ENCODE results near the gene CHKB.
A peak's percentile ranks its signal among the peaks of the same experiment; 100 is the strongest.

CHKB gene

DNA sequence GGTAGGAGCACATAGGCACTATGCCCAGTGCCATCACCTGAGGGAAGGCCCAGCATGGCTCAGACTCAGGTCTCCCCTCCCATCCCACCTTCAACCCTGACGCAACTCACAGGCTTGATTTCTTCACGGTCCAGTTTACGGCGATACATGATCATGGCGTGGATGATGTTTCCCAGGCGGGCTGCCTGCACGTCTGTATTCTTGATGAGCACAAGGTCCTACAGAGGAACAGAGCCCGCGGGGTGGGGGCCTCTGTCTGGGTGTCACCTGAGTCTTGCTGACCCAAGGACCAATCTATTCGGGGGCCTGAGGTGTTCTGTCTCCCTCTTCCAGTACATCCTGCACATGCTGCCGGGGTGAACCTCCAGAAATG, 8.3 kb downstream of the CHKB start:
- DNase-seq (ENCODE audit: low read depth): no peak

DNA sequence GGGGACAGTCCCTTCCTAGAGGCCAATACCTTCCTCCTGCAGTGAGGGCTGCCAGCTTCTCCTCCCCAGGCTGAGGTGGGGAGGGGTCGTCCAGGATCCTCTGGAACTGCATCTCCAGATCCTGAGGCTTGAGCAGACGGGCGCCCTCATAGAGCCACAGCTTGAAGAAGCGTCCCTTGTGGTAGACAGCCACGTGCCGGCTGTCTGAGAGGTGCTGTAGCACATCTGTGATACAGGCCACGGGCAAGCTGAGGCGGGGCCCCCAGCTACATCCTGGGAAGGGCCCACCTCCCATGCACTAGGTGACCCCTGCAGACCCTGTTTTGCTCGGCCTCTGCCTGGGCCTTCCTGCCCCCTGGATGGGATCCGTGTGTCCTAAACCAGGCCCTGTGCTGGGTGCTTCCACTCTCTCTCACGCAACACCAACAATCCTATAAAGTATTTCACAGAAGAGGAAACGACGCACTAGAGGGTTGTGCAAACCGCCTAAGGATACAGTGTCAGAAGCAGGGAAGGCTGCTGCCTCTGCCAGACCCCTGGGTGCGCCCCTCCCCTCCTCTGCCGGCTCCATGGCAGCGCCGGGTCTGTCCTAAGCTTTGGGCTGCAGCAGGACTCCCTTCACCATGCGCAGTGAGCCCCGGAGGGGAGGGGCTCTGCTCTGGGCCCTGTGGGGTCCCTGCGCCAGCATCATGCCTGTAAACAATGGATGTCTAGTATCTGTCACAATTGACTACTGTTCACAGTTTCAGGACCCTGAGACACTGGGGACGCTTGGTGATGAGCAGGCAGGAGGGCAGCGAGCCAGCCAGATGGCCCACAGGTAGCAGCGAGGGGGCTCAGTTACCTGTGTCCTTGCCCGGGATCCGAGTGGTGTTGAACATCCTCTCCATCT, 8.9 kb downstream of the CHKB start:
- no peak for DNase-seq (ENCODE audit: low read depth)

- DNase-seq (ENCODE audit: low read depth): no peak
These were observed 9.7 kb downstream of the CHKB start for GRCh38 chr22:50572965-50573364.

GRCh38 chr22:50571264-50572175, 11.1 kb downstream of the CHKB start:
- DNase-seq (ENCODE audit: low read depth): no peak

DNA sequence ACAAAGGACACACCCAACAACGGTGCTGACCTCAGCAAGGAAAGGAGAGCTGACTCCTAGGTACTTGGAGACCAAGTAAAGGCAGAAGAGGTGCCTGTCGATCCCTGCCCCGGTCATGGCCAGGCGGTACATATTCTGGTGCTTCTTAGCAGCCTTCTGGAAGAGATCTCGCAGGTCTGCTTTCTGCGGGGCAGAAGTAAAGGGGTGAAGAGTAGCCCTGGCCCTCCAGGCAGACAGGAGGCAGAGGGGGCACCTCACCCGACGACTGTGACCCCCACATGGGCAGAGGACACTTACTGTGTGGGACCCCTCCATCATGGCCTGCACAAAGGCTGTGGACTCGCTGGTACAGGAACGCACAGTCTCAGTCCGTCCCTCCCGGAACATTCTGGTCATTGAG, 11.8 kb downstream of the CHKB start:
- DNase-seq (ENCODE audit: low read depth): no peak

DNA sequence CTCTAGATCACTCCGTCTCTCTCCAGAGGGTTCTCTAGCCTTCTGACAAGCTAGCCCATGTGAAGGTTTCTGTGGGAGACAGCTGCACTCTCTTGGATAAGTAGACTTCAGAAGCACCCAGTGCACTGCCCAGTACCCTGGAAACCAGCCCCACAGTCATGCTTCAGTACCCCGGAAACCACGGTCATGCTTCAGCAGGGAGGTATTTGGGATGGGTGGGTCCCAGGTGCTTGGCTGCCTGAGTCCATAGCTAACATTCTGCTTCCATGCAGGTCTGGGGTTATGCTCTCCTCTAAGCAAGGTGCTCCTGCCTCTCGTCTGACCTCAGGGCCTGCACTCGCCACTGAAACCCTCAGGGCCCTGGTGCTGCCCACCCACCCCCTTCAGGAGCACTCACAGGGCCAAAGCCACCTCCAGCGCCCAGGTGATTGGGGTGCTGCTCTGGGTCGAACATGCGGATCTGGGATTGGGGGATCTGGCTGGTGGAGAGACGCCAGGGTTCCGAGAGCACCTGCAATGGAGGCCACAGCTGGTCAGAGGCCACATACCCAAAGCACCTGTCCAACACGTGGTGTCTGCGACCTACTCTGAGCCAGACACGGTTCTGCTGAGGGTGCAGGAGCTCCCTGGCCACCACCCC, 12.6 kb downstream of the CHKB start:
- DNase-seq (ENCODE audit: low read depth): no peak

DNA sequence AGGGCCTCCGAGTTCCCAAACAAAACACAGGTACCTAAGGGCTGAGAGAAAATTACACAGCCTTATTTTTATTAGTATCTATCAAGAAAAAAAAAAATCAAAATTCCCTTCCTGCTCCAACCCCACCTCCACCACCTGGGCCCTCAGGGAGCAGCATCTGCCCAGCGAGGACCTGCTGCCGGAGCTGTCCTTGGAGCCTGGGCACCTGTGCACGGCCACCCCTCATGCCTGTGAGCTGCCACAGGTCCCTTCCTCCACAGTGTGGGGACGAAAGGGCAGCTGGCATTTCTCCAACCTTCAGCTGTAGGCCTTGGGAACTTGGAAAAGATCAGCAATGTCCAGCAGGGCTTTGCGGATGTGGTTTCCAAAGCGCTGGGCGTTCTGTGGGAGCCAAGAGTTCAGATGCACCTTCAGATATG, 13.6 kb downstream of the CHKB start:
- DNase-seq (ENCODE audit: low read depth): no peak

GRCh38 chr22:50568626-50569025, 14.0 kb downstream of the CHKB start:
- no peak for DNase-seq (ENCODE audit: low read depth)

- no peak for DNase-seq (ENCODE audit: low read depth)
These were observed 14.9 kb downstream of the CHKB start for GRCh38 chr22:50567721-50568252.

GRCh38 chr22:50564289-50564688, 18.4 kb downstream of the CHKB start:
- DNase-seq (ENCODE audit: low read depth): no peak

- no peak for DNase-seq (ENCODE audit: low read depth)
These were observed 19.1 kb downstream of the CHKB start for GRCh38 chr22:50563413-50564160.

- peak; percentile 86 for DNase-seq (ENCODE audit: low read depth)
These were observed 19.9 kb downstream of the CHKB start, which contains the start of gene SYCE3 for GRCh38 chr22:50562523-50563412. Gene SYCE3, minus strand, starts transcription at chr22:50562919. Its CDS starts 6,514 bp downstream, at chr22:50556405.

DNA sequence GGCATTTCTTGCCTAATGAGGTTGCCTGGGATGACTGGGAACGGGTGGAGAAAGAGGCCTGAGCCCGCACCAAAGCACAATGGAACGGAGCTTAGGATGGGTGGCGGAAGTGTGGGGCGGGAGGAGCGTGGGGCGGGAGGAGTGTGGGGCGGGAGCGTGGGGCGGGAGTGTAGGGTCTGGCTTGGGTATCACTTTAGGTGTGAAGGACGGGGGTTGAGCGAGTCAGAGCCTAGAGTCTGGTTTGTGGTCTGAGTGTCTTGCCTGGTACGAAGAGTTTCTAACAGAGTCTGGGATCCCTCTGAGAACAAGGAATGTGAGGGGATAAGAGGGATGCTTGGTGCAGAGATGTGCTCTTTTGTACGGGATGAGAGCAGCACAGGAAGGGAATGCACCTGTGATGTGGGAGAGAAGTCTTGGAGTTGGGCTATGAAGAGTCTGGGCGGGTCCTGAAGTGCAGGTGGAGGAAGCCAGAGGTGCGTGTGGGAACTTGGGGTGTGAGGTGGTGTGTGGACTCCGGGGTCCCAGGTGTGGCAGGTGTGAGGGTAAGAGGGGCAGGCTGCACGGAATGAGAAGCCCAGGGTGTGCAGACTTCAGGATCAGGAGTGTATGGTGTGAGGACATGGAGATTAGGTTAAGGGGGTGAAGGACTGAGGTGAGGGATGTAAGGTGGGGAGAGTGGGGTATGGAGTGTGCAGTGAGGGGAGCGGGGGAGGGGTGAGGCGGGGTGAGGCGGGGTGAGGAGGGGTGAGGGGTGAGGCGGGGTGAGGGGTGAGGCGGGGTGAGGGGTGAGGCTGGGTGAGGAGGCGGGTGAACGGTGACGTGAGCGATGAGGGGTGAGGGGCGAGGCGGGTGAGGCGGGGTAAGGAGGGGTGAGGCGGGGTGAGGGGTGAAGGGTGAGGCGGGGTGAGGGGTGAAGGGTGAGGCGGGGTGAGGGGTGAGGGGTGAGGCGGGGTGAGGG, 21.0 kb downstream of the CHKB start:
- no peak for DNase-seq (ENCODE audit: low read depth)

DNA sequence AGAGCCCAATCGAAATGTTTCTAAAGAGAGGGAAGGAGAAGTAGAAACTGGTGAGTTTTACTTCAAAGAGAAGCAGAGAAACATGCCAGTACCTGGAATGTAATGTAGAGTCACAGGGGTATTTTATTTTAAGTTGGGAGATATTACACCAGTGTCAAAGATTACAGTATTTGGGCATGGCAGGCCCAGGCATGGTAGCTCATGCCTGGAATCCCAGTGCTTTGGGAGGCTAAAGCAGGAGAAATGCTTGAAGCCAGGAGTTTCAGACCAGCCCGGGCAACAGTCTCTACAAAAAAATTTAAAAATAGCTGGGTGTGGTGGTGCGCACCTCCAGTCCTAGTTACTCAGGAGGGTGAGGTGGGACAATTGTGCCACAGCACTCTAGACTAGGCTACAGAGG, 22.6 kb downstream of the CHKB start:
- DNase-seq (ENCODE audit: low read depth): no peak

GRCh38 chr22:50556703-50557102, 25.9 kb downstream of the CHKB start:
- no peak for DNase-seq (ENCODE audit: low read depth)

DNA sequence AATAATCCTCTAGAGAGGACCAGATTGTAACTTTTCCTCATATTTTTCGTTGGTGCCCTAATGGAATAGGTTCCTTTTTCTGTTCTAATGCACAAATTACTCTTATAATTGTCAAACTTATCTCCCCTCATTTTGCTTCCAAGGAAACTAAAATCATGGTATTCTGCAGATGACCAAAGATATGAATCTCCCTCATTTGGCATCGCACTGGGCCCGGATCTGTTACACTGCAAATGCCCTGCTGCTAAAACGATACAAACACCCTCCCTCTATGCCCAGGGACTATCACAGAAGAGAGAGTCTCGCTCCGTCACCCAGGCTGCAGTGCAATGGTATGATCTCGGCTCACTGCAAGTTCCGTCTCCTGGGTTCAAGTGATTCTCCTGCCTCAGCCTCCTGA, 29.3 kb downstream of the CHKB start:
- no peak for DNase-seq (ENCODE audit: low read depth)

GRCh38 chr22:50551160-50551752, 31.4 kb downstream of the CHKB start:
- DNase-seq (ENCODE audit: low read depth): no peak

DNA sequence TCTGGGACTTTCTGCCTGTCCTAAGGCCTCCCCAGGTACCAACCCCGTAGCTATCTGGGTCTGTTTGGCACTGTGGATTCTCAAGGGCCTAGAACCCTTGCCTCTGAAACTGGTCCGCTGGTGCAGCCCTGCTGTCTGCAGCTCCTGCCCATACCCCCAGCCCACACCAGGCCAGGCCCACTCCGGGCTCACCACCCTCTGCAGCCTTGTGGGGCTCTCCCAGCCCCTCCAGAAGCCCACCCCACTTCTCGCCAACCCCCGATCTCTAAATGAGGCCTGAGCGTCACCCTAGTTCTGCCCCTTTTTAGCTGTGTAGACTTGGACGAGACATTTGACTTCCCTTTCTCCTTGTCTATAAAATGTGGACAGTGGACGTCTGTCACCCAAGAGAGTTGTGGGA, 32.3 kb downstream of the CHKB start:
- no peak for DNase-seq (ENCODE audit: low read depth)
